Adrenal gland (tissue), 12 donors: ENCODE measurements around the gene ACTL9. TPM values are rescaled to one million over a fixed set of nuclear protein-coding genes. Genes with fewer than 3 reads are reported as not detected.

Source experiments
- DNase-seq, 7 donors: peaks; one replicate each; pipeline ENCODE4 v3.0.0-alpha.2; 2019 to 2020
- H3K27ac ChIP-seq, 5 donors: fragments of 200-600 bp; sonication (generic) in 4 of 5; 1 replicate in 3 of 5; 2 replicates in 2 of 5; pipeline versions ENCODE4 v1.5.1 to v1.8.0; 2016 to 2020; ENCODE audit warnings: mild to moderate bottlenecking in 1 of 5
- H3K27me3 ChIP-seq: fragments of 200-600 bp; 2 replicates; pipeline ENCODE4 v1.8.0; 2021
- H3K36me3 ChIP-seq, 2 donors: fragments of 200-600 bp; replicated peaks in 1 of 2; 1 replicate in 1 of 2; 2 replicates in 1 of 2; pipeline versions ENCODE4 v1.5.1 to v1.8.0; 2018 to 2022
- H3K4me1 ChIP-seq, 2 donors: fragments of 200-600 bp; replicated peaks in 1 of 2; 1 replicate in 1 of 2; 2 replicates in 1 of 2; pipeline versions ENCODE4 v1.5.1 to v1.8.0; 2018 to 2021
- H3K4me3 ChIP-seq, 4 donors: fragments of 200-600 bp; sonication (generic) in 3 of 4; one replicate each; pipeline ENCODE4 v1.5.1; 2016 to 2018
- H3K9me3 ChIP-seq, 3 donors: fragments of 200-600 bp; sonication (generic) in 1 of 3; replicated peaks in 1 of 3; 1 replicate in 2 of 3; 2 replicates in 1 of 3; pipeline versions ENCODE4 v1.5.1 to v1.8.0; 2016 to 2021
- POLR2A ChIP-seq, 2 donors: fragments of 450-650 bp; IDR thresholded peaks; one replicate each; pipeline ENCODE4 v1.6.1; 2017; ENCODE audit warnings: antibody characterized with exemption in 2 of 2, mild to moderate bottlenecking in 2 of 2, moderate library complexity in 1 of 2
- WGBS, 4 donors: extraction: QIAGEN DNeasy Blood & Tissue Kit in 2 of 4; methylation state at CpG; one replicate each; pipeline versions ENCODE4 v1.1.5 to v1.1.7; 2013 to 2017; 5-methylcytosine and 5-hydroxymethylcytosine counted together
- intact Hi-C, 2 donors: fragments of 100-400 bp; cut with DNase I; formaldehyde crosslinking; loops; one replicate each; pipeline versions ENCODE4 v1.14.1 to v1.15.0; 2022 to 2023
- polyA plus RNA-seq, 3 donors: library from polyadenylated mRNA; stranded (reverse); fragments of 200-250 nt in 2 of 3; fragments of 350-450 nt in 1 of 3; fragmentation: Illumina TruSeq in 1 of 3; extraction: RNeasy Lipid Tissue Mini Kit (QIAGEN cat#74804) in 1 of 3; gene quantifications; one replicate each; pipeline ENCODE4 v1.2.3, GENCODE V29; 2013 to 2014
- total RNA-seq, 9 donors: library from RNA; depleted of rRNA in 4 of 9; stranded (reverse); fragments of >200 nt in 4 of 9; fragments of 120-200 nt in 1 of 9; fragmentation: NEBNext Ultra II Directional in 1 of 9; extraction: Animal tissue kit (Norgen Biotek cat#: 25700) in 1 of 9; gene quantifications; one replicate each; pipeline versions ENCODE4 v1.1.0 to v1.2.4, GENCODE V29; 2013 to 2023
- TF ChIP-seq, protein P1 (sequence below), 6 experiments: fragments of 450-650 bp in 4 of 6; fragments of 200-600 bp in 2 of 6; sonication (generic) in 1 of 6; IDR thresholded peaks; 1 replicate in 5 of 6; 2 replicates in 1 of 6; pipeline versions ENCODE4 v1.5.1 to v1.8.0; 2016 to 2021; ENCODE audit warnings: antibody characterized with exemption in 6 of 6, mild to moderate bottlenecking in 2 of 6, moderate library complexity in 1 of 6
- donor health status: healthy with polysubstance abuse.
- donor health status: Bipolar disorder and iron deficiency.
- donor health status: DM: yes; HTN: yes; CAD: no.
- donor health status: DM: no; HTN: no; CAD: no.
- donor health status: DM: no; HTN: no; CAD: no.
- donor health status: DM: yes; HTN: yes; CAD: no.

ACTL9 gene
- total and polyA plus RNA-seq, 12 donors: not detected

DNA sequence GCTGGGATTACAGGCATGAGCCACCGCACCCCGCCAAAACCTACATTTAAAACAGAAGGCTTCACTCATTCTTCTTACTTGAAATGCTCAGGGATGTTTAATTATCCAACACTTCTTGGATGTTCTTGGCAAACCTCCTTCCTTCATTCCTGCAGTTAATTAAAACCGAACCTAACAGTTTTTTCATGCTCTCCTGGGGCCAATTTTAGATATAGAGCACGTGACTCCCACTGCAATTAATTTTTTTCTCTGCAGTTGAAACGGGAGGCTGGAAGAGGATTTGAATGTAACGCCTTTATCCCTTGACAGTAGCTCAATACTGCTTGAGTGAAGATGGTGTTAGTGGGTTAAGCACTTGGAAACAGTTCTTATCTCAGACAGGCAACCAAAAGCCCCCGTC, 4.6 kb upstream of the ACTL9 start:
- no peak for TF ChIP-seq POLR2A (IDR thresholded peaks at IDR 0.05)
- TF ChIP-seq, protein P1, sequence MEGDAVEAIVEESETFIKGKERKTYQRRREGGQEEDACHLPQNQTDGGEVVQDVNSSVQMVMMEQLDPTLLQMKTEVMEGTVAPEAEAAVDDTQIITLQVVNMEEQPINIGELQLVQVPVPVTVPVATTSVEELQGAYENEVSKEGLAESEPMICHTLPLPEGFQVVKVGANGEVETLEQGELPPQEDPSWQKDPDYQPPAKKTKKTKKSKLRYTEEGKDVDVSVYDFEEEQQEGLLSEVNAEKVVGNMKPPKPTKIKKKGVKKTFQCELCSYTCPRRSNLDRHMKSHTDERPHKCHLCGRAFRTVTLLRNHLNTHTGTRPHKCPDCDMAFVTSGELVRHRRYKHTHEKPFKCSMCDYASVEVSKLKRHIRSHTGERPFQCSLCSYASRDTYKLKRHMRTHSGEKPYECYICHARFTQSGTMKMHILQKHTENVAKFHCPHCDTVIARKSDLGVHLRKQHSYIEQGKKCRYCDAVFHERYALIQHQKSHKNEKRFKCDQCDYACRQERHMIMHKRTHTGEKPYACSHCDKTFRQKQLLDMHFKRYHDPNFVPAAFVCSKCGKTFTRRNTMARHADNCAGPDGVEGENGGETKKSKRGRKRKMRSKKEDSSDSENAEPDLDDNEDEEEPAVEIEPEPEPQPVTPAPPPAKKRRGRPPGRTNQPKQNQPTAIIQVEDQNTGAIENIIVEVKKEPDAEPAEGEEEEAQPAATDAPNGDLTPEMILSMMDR (IDR thresholded peaks at IDR 0.05): no peak
- Histone ChIP-seq H3K4me3 (no peak overlapping the region), H3K9me3 (no peaks in the 10 kb centered on the region), H3K36me3 (no peaks in the 10 kb centered on the region), H3K27me3 (no peaks in the 10 kb centered on the region), H3K4me1 (no peaks in the 10 kb centered on the region), H3K27ac (no peak overlapping the region)
- no peak for DNase-seq
- 36 to 47% (median 45%) methylated on average over 7 of the region's 7 CpGs for WGBS, 4 donors
- intact Hi-C loops: no loop called here

DNA sequence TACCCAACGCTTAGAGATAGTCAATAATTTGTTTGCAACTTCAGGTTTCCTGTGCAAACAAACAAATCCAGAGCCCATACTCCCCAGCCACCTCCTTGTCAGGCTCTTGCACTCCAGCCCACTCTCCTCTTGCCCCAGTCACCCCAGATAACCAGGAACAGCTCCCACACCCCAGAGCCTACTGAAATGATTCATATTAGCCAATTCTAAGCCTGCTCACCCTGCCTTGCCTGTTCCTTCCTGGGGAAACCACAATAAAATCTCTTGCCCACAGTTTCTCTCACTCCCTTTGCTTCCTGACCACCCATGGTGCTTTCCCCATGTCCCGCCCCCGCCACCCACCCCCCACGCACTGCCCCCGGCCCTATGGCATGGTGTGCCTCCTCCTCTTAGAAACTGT, 3.8 kb upstream of the ACTL9 start:
- H3K27ac ChIP-seq: no peak overlapping the region
- no peak for TF ChIP-seq POLR2A (IDR thresholded peaks at IDR 0.05)
- TF ChIP-seq, protein P1 (IDR thresholded peaks at IDR 0.05): no peak
- H3K4me1 ChIP-seq: no peaks in the 10 kb centered on the region
- no peak overlapping the region for H3K4me3 ChIP-seq
- no peaks in the 10 kb centered on the region for H3K36me3 ChIP-seq
- no peaks in the 10 kb centered on the region for H3K27me3 ChIP-seq
- intact Hi-C loops: no loop called here
- no peaks in the 10 kb centered on the region for H3K9me3 ChIP-seq
- DNase-seq: no peak
- WGBS, 4 donors: 15 to 39% (median 25%) methylated on average over 3 to 5 of the region's 5 CpGs

DNA sequence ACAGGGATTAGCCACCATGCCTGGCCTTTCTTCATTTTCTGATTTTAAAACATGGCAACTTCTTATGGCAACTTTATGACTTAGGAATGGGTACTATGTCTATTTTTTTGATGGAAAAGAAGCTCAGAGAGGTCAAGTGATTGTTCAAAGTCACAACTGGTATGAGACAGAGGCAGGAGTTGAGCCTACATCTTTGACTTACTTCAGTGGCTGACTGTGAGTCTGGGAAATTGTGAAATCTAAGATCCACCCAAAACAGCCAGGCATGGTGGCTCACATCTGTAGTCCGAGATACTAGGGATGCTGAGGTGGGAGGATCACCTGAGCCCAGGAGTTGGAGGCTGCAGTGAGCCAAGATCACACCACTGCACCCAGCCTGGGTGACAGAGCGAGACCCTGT, 2.4 kb upstream of the ACTL9 start:
- no peak overlapping the region for H3K4me3 ChIP-seq
- no peak for DNase-seq
- H3K4me1 ChIP-seq: no peaks in the 10 kb centered on the region
- intact Hi-C loops: no loop called here
- H3K27ac ChIP-seq: no peak overlapping the region
- no peaks in the 10 kb centered on the region for H3K27me3 ChIP-seq
- no peak for TF ChIP-seq POLR2A (IDR thresholded peaks at IDR 0.05)
- TF ChIP-seq, protein P1 (IDR thresholded peaks at IDR 0.05): no peak
- H3K36me3 ChIP-seq: no peaks in the 10 kb centered on the region
- WGBS, 4 donors: 51 to 79% (median 68%) methylated on average over 2 of the region's 2 CpGs
- no peaks in the 10 kb centered on the region for H3K9me3 ChIP-seq

DNA sequence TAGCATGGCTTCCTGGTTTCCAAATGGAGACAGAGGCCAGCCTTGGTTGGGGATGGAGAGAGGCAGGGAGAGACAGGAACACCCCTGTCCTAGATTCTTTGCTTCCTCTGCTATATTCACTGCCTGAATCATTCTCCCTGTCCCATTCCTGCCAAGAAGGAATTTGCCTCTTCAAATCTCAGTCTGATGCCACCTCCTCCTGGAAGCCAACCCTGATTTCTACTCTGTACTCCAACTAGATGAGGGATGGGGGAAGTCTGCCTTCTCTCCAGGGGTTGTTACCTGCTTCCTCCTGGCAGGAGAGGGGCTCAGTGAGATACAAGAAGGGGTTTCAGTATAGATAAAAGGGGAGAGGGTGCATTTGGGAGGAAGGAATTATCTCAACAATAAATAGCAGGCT, 1.3 kb upstream of the ACTL9 start:
- no peaks in the 10 kb centered on the region for H3K9me3 ChIP-seq
- no peak for TF ChIP-seq POLR2A (IDR thresholded peaks at IDR 0.05)
- TF ChIP-seq, protein P1 (IDR thresholded peaks at IDR 0.05): no peak
- H3K27me3 ChIP-seq: peaks cover 3% of the 10 kb centered on the region
- no peak overlapping the region for H3K4me3 ChIP-seq
- H3K4me1 ChIP-seq: no peaks in the 10 kb centered on the region
- no peaks in the 10 kb centered on the region for H3K36me3 ChIP-seq
- intact Hi-C loops: loop anchor here in 1 of 2 donors (5.0 kb wide), 1 partner anchor 43 kb away; no protein-coding TSS in a partner anchor
- H3K27ac ChIP-seq: no peak overlapping the region
- DNase-seq: no peak
